ENCODE measurements around the gene PNPT1. TPM values are rescaled to one million over a fixed set of nuclear protein-coding genes. Genes with fewer than 3 reads are reported as not detected.
"Not testable (repeated sequence)": the region's sequence is repeated elsewhere in the genome, so short reads cannot be mapped to it uniquely, and the experiment has no call there.

Gene PNPT1
- total and polyA plus RNA-seq, 2 donors from 2014 or later: 9.0 to 19.8 TPM

GRCh38 chr2:55718165-55719008 is 24.7 kb upstream of the PNPT1 start:
- intact Hi-C loops (cut with DNase I): loop anchor here (10.0 kb wide), 1 partner anchor 416 kb away; no protein-coding TSS in a partner anchor
- DNase-seq (peak in 4 of 5 donors; percentile 50 to 89 (median 71)), FAIRE-seq (peak; percentile 90)

GRCh38 chr2:55715626-55716025 is 22.0 kb upstream of the PNPT1 start:
- intact Hi-C loops (cut with DNase I): loop anchor here (10.0 kb wide), 1 partner anchor 419 kb away; no protein-coding TSS in a partner anchor
- TF ChIP-seq, protein P1, sequence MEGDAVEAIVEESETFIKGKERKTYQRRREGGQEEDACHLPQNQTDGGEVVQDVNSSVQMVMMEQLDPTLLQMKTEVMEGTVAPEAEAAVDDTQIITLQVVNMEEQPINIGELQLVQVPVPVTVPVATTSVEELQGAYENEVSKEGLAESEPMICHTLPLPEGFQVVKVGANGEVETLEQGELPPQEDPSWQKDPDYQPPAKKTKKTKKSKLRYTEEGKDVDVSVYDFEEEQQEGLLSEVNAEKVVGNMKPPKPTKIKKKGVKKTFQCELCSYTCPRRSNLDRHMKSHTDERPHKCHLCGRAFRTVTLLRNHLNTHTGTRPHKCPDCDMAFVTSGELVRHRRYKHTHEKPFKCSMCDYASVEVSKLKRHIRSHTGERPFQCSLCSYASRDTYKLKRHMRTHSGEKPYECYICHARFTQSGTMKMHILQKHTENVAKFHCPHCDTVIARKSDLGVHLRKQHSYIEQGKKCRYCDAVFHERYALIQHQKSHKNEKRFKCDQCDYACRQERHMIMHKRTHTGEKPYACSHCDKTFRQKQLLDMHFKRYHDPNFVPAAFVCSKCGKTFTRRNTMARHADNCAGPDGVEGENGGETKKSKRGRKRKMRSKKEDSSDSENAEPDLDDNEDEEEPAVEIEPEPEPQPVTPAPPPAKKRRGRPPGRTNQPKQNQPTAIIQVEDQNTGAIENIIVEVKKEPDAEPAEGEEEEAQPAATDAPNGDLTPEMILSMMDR (IDR thresholded peaks at IDR 0.05; ENCODE audit: borderline replicate concordance, extremely low read depth, insufficient read depth): no peak
- no peak overlapping the region for H3K27ac ChIP-seq (ENCODE audit: low read depth in 2 of 2, low read length in 2 of 2)
- H3K9me3 ChIP-seq (ENCODE audit: control insufficient read depth in 2 of 3, insufficient read depth in 1 of 3, low read length in 3 of 3): no peaks in the 10 kb centered on the region
- no peak overlapping the region for H3K4me3 ChIP-seq (ENCODE audit: low read length in 3 of 3)
- DNase-seq (no peak), FAIRE-seq (no peak)
- no peaks in the 10 kb centered on the region for H3K4me1 ChIP-seq (ENCODE audit: control insufficient read depth in 2 of 3, insufficient read depth in 2 of 3, low read depth in 1 of 3, low read length in 3 of 3)
- H3K36me3 ChIP-seq (ENCODE audit: control insufficient read depth in 2 of 3, insufficient read depth in 3 of 3, low read length in 3 of 3): no peaks in the 10 kb centered on the region
- H3K9ac ChIP-seq (ENCODE audit: low read length in 3 of 3): no peak overlapping the region
- H3K27me3 ChIP-seq (ENCODE audit: control insufficient read depth, insufficient read depth, low read length): no peaks in the 10 kb centered on the region

More at GRCh38 chr2:55718165-55719008, 24.7 kb upstream of the PNPT1 start:
- Histone ChIP-seq H3K4me1 (ENCODE audit: control insufficient read depth in 2 of 3, insufficient read depth in 2 of 3, low read depth in 1 of 3, low read length in 3 of 3) (no peaks in the 10 kb centered on the region), H3K36me3 (ENCODE audit: control insufficient read depth in 2 of 3, insufficient read depth in 3 of 3, low read length in 3 of 3) (no peaks in the 10 kb centered on the region), H3K9ac (ENCODE audit: low read length in 3 of 3) (no peak overlapping the region), H3K27ac (ENCODE audit: low read depth in 2 of 2, low read length in 2 of 2) (no peak overlapping the region), H3K9me3 (ENCODE audit: control insufficient read depth in 2 of 3, insufficient read depth in 1 of 3, low read length in 3 of 3) (no peaks in the 10 kb centered on the region), H3K27me3 (ENCODE audit: control insufficient read depth, insufficient read depth, low read length) (no peaks in the 10 kb centered on the region), H3K4me3 (ENCODE audit: low read length in 3 of 3) (no peak overlapping the region)
- TF ChIP-seq, protein P1 (IDR thresholded peaks at IDR 0.05; ENCODE audit: borderline replicate concordance, extremely low read depth, insufficient read depth): peak; percentile 68

DNA sequence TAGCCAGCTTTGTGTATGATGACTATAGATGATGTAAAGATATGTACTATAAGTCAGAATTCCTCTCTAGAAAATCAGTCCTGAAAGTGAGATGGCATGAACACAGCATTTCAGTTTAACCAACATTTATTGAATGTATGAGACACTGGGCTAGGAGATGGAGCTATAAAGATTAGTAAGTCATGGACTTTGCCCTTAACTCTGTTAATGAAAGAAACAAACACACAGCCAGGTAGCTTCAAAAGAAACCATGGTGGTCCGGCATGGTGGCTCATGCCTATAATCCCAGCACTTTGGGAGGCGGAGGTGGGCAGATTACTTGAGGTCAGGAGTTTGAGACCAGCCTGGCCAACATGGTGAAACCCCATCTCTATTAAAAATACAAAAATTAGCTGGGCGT is 21.5 kb upstream of the PNPT1 start:
- H3K4me1 ChIP-seq (ENCODE audit: control insufficient read depth in 2 of 3, insufficient read depth in 2 of 3, low read depth in 1 of 3, low read length in 3 of 3); H3K27ac ChIP-seq (ENCODE audit: low read depth in 2 of 2, low read length in 2 of 2); H3K36me3 ChIP-seq (ENCODE audit: control insufficient read depth in 2 of 3, insufficient read depth in 3 of 3, low read length in 3 of 3); FAIRE-seq; H3K9me3 ChIP-seq (ENCODE audit: control insufficient read depth in 2 of 3, insufficient read depth in 1 of 3, low read length in 3 of 3); DNase-seq; H3K27me3 ChIP-seq (ENCODE audit: control insufficient read depth, insufficient read depth, low read length); H3K4me3 ChIP-seq (ENCODE audit: low read length in 3 of 3); H3K9ac ChIP-seq (ENCODE audit: low read length in 3 of 3): not testable (repeated sequence)
- intact Hi-C loops (cut with DNase I): loop anchor here (10.0 kb wide), 1 partner anchor 420 kb away; no protein-coding TSS in a partner anchor

DNA sequence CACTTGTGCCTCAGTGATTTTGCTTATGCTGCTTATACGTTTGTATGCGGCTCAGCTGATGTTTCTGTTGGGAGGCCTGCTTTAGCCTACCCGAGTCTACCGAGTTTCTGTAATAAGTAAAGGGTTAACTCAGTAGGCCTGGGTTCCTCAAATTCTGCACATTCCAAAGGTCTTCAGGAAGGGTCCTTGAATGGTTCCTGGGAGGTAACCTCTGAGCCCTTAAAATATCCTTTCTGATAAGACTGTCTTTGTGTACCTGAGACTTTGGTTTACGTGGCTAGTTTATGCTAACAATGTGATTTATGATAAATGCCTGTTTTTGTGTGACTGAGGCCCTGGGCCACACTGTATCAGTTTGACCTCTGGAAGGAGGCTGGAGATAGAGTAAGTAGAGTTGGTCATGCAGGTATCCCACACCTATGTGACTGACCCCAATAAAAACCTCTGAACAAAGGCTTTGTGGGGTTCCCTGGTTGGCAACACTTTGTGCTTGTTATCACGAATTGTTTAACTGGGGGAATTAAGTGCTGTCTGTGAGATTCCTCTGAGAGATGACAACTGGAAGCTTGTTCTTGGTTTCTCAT is 18.9 kb upstream of the PNPT1 start:
- DNase-seq: no peak
- intact Hi-C loops (cut with DNase I): loop anchor here (10.0 kb wide), 1 partner anchor 422 kb away; no protein-coding TSS in a partner anchor
- no peak for FAIRE-seq
- Histone ChIP-seq H3K27me3 (ENCODE audit: control insufficient read depth, insufficient read depth, low read length) (no peaks in the 10 kb centered on the region), H3K4me1 (ENCODE audit: control insufficient read depth in 2 of 3, insufficient read depth in 2 of 3, low read depth in 1 of 3, low read length in 3 of 3) (no peaks in the 10 kb centered on the region), H3K36me3 (ENCODE audit: control insufficient read depth in 2 of 3, insufficient read depth in 3 of 3, low read length in 3 of 3) (no peaks in the 10 kb centered on the region), H3K4me3 (ENCODE audit: low read length in 3 of 3) (no peak overlapping the region), H3K9me3 (ENCODE audit: control insufficient read depth in 2 of 3, insufficient read depth in 1 of 3, low read length in 3 of 3) (no peaks in the 10 kb centered on the region), H3K9ac (ENCODE audit: low read length in 3 of 3) (no peak overlapping the region), H3K27ac (ENCODE audit: low read depth in 2 of 2, low read length in 2 of 2) (no peak overlapping the region)
- TF ChIP-seq, protein P1 (IDR thresholded peaks at IDR 0.05; ENCODE audit: borderline replicate concordance, extremely low read depth, insufficient read depth): no peak
